Keratinocyte (primary cell): ENCODE data around the gene CBARP.

Experiments used
- CTCF ChIP-seq, 3 experiments: IDR thresholded peaks in 1 of 3; conservative IDR thresholded peaks in 1 of 3; optimal IDR thresholded peaks in 1 of 3; 2 replicates in 2 of 3; 3 replicates in 1 of 3; pipeline versions ENCODE3 to v1.5.1; 2011; ENCODE audit warnings: low read length in 3 of 3, mild to moderate bottlenecking in 3 of 3, moderate library complexity in 2 of 3, control low read depth in 1 of 3, inconsistent platforms in 1 of 3; ENCODE audit not compliant: insufficient read depth in 2 of 3; ENCODE audit errors: extremely low read depth in 1 of 3
- EZH2 ChIP-seq: IDR thresholded peaks from one replicate; pipeline ENCODE4 v1.6.1; 2012; ENCODE audit warnings: inconsistent platforms, mild to moderate bottlenecking, low read length, moderate library complexity

- TF ChIP-seq CTCF (optimal IDR thresholded peaks at IDR 0.05 in 1 of 3, IDR thresholded peaks at IDR 0.05 in 1 of 3, conservative IDR thresholded peaks at IDR 0.05 in 1 of 3; ENCODE audit: extremely low read depth in 1 of 3, insufficient read depth in 2 of 3, low read length in 3 of 3), result no peak
- TF ChIP-seq EZH2, result no peak
These were observed 43.1 kb upstream of the CBARP start for GRCh38 chr19:1280636-1281568.
